GM23248 (cell line): ENCODE measurements around the gene SERTAD2. TPM values are rescaled to one million over a fixed set of nuclear protein-coding genes. Genes with fewer than 3 reads are reported as not detected.

Source experiments
- DNase-seq: peaks from one replicate; pipeline ENCODE4 v3.0.0-alpha.2; 2015
- H2AFZ ChIP-seq: fragments of 200-600 bp; sonication (generic); 2 replicates; pipeline ENCODE4 v1.6.1; 2016; ENCODE audit warnings: antibody characterized with exemption
- H3F3A ChIP-seq: fragments of 200-600 bp; sonication (generic); 2 replicates; pipeline ENCODE4 v1.6.1; 2016; ENCODE audit warnings: mild to moderate bottlenecking, antibody characterized with exemption, mixed run types; ENCODE audit not compliant: insufficient read depth
- H3K27ac ChIP-seq: fragments of 200-600 bp; sonication (generic); 2 replicates; pipeline ENCODE4 v1.5.1; 2016; ENCODE audit warnings: mild to moderate bottlenecking
- H3K27me3 ChIP-seq: fragments of 200-600 bp; sonication (generic); replicated peaks from 2 replicates; pipeline ENCODE4 v1.6.1; 2016; ENCODE audit warnings: mild to moderate bottlenecking; ENCODE audit not compliant: insufficient read depth
- H3K36me3 ChIP-seq: fragments of 200-600 bp; sonication (generic); 2 replicates; pipeline ENCODE4 v1.6.1; 2016; ENCODE audit warnings: low read depth, mild to moderate bottlenecking
- H3K4me1 ChIP-seq: fragments of 200-600 bp; sonication (generic); 2 replicates; pipeline ENCODE4 v1.6.1; 2016; ENCODE audit warnings: mild to moderate bottlenecking; ENCODE audit not compliant: insufficient read depth
- H3K4me2 ChIP-seq: fragments of 200-600 bp; sonication (generic); one replicate; pipeline ENCODE4 v1.6.1; 2016; ENCODE audit warnings: mild to moderate bottlenecking; ENCODE audit not compliant: unreplicated experiment
- H3K4me3 ChIP-seq: fragments of 200-600 bp; sonication (generic); 2 replicates; pipeline ENCODE4 v1.5.1; 2016; ENCODE audit warnings: mild to moderate bottlenecking
- H3K79me2 ChIP-seq: fragments of 200-600 bp; sonication (generic); 2 replicates; pipeline ENCODE4 v1.6.1; 2016; ENCODE audit warnings: mild to moderate bottlenecking; ENCODE audit not compliant: insufficient read depth
- H3K9ac ChIP-seq: fragments of 200-600 bp; sonication (generic); 2 replicates; pipeline ENCODE4 v1.6.1; 2016; ENCODE audit warnings: mild to moderate bottlenecking
- H3K9me2 ChIP-seq: fragments of 200-600 bp; sonication (generic); 2 replicates; pipeline ENCODE4 v1.6.1; 2016; ENCODE audit warnings: mixed run types, mild to moderate bottlenecking, moderate library complexity; ENCODE audit not compliant: insufficient read depth
- H3K9me3 ChIP-seq: fragments of 200-600 bp; sonication (generic); one replicate; pipeline ENCODE4 v1.6.1; 2017; ENCODE audit warnings: low read depth
- H4K20me1 ChIP-seq: fragments of 200-600 bp; sonication (generic); 2 replicates; pipeline ENCODE4 v1.6.0; 2016; ENCODE audit not compliant: insufficient read depth
- EZH2 ChIP-seq: fragments of 200-600 bp; sonication (generic); IDR thresholded peaks from 2 replicates; pipeline ENCODE4 v1.6.1; 2018; ENCODE audit warnings: antibody characterized with exemption, mild to moderate bottlenecking; ENCODE audit not compliant: insufficient read depth, poor library complexity, severe bottlenecking
- EZH2phosphoT487 ChIP-seq: fragments of 200-600 bp; sonication (generic); IDR thresholded peaks from 2 replicates; pipeline ENCODE4 v1.6.1; 2018; ENCODE audit warnings: antibody characterized with exemption, moderate library complexity, mild to moderate bottlenecking, low read depth; ENCODE audit not compliant: insufficient read depth
- WGBS, 2 experiments: methylation state at CpG; one replicate each; pipeline ENCODE4 v1.1.6; 2015 to 2017; ENCODE audit warnings: low lambda C conversion rate in 2 of 2, low coverage in 1 of 2; ENCODE audit errors: missing lambda C conversion rate in 2 of 2; 5-methylcytosine and 5-hydroxymethylcytosine counted together
- in situ Hi-C: fragments of 300-500 bp; cut with MboI; formaldehyde crosslinking; loops from 2 replicates; pipeline ENCODE4 v1.15.0; 2020
- polyA plus RNA-seq: library from polyadenylated mRNA; unstranded; fragments of >200 nt; fragmentation: Nextera tagmentation; extraction: Ambion mirVana; gene quantifications from 2 replicates; pipeline ENCODE4 v1.2.1, GENCODE V29; 2016
- total RNA-seq: library from RNA; depleted of rRNA; stranded (reverse); fragments of >200 nt; shearing (Covaris generic); gene quantifications from 2 replicates; pipeline ENCODE4 v1.2.3, GENCODE V29; 2014

SERTAD2 gene
- total and polyA plus RNA-seq, 2 experiments from 2014 or later = 21.0 to 30.0 TPM

- TF ChIP-seq EZH2phosphoT487 = no peak
- no peak for TF ChIP-seq EZH2
- peaks cover 54% of the 10 kb centered on the region for H3K79me2 ChIP-seq
- H3K27ac ChIP-seq = no peak overlapping the region
- H3K9me3 ChIP-seq = no peaks in the 10 kb centered on the region
- H2AFZ ChIP-seq = no peak overlapping the region
- peaks cover 20% of the 10 kb centered on the region for H4K20me1 ChIP-seq
- no peaks in the 10 kb centered on the region for H3K27me3 ChIP-seq
- H3K9ac ChIP-seq = no peak overlapping the region
- H3K4me1 ChIP-seq = peaks cover 17% of the 10 kb centered on the region
- peaks cover 32% of the 10 kb centered on the region for H3K36me3 ChIP-seq
- H3K4me2 ChIP-seq = no peak overlapping the region
- in situ Hi-C loops = no loop called here
- H3K9me2 ChIP-seq = no peaks in the 10 kb centered on the region
- 94 to 96% methylated on average over 7 of the region's 7 CpGs for WGBS, 2 experiments
- H3F3A ChIP-seq = peaks cover 33% of the 10 kb centered on the region
- DNase-seq = no peak
- no peak overlapping the region for H3K4me3 ChIP-seq
Observed at GRCh38 chr2:64629875-64630274, 23.8 kb downstream of the SERTAD2 start.

- Histone ChIP-seq H3K27ac (no peak overlapping the region), H3K9ac (no peak overlapping the region), H3K9me2 (no peaks in the 10 kb centered on the region), H3K27me3 (no peaks in the 10 kb centered on the region), H3K4me3 (no peak overlapping the region), H3F3A (peaks cover 33% of the 10 kb centered on the region), H2AFZ (no peak overlapping the region), H3K36me3 (peaks cover 27% of the 10 kb centered on the region), H3K4me1 (peaks cover 17% of the 10 kb centered on the region), H4K20me1 (peaks cover 15% of the 10 kb centered on the region), H3K79me2 (peaks cover 49% of the 10 kb centered on the region), H3K9me3 (no peaks in the 10 kb centered on the region), H3K4me2 (no peak overlapping the region)
- in situ Hi-C loops = no loop called here
- TF ChIP-seq EZH2 (no peak), EZH2phosphoT487 (no peak)
- no peak for DNase-seq
- WGBS, 2 experiments = 82 to 83% methylated on average over 10 of the region's 10 CpGs
Observed at GRCh38 chr2:64629329-64629781, 24.4 kb downstream of the SERTAD2 start.

GRCh38 chr2:64627860-64628841 lies 25.6 kb downstream of the SERTAD2 start:
- Histone ChIP-seq H3F3A (peaks cover 27% of the 10 kb centered on the region), H2AFZ (no peak overlapping the region), H3K4me3 (no peak overlapping the region), H3K9me3 (no peaks in the 10 kb centered on the region), H3K9me2 (no peaks in the 10 kb centered on the region), H3K27ac (no peak overlapping the region), H3K4me1 (peaks cover 10% of the 10 kb centered on the region), H3K36me3 (peaks cover 16% of the 10 kb centered on the region), H3K27me3 (no peaks in the 10 kb centered on the region), H3K4me2 (no peak overlapping the region), H3K79me2 (peaks cover 37% of the 10 kb centered on the region), H4K20me1 (peaks cover 11% of the 10 kb centered on the region; the same call in 1 of the 2 replicates), H3K9ac (no peak overlapping the region)
- in situ Hi-C loops = no loop called here
- no peak for DNase-seq
- WGBS, 2 experiments = 79 to 80% methylated on average over 14 of the region's 14 CpGs
- no peak for TF ChIP-seq EZH2phosphoT487
- no peak for TF ChIP-seq EZH2

- Histone ChIP-seq H3K79me2 (peaks cover 27% of the 10 kb centered on the region), H3K9me2 (no peaks in the 10 kb centered on the region), H4K20me1 (0 out of 2 replicates have a peak, but pooled peaks cover 5% of the 10 kb centered on the region), H3K4me2 (no peak overlapping the region), H3K9ac (no peak overlapping the region), H2AFZ (no peak overlapping the region), H3F3A (peaks cover 17% of the 10 kb centered on the region), H3K27ac (no peak overlapping the region), H3K27me3 (no peaks in the 10 kb centered on the region), H3K9me3 (no peaks in the 10 kb centered on the region), H3K4me1 (no peaks in the 10 kb centered on the region), H3K4me3 (no peak overlapping the region), H3K36me3 (peaks cover 6% of the 10 kb centered on the region; the same call in 1 of the 2 replicates)
- DNase-seq = no peak
- TF ChIP-seq EZH2phosphoT487 (no peak), EZH2 (no peak)
- in situ Hi-C loops = no loop called here
- 64 to 65% methylated on average over 21 to 27 of the region's 27 CpGs for whole genome bisulfite sequencing, 2 experiments
Observed at GRCh38 chr2:64626963-64627760, 26.6 kb downstream of the SERTAD2 start.
